Adrenal gland (tissue), 12 donors: ENCODE measurements around the gene PCLO. TPM values are rescaled to one million over a fixed set of nuclear protein-coding genes. Genes with fewer than 3 reads are reported as not detected.

ENCODE experiments used
- DNase-seq, 7 donors: peaks; one replicate each; pipeline ENCODE4 v3.0.0-alpha.2; 2019 to 2020
- H3K27ac ChIP-seq, 5 donors: fragments of 200-600 bp; sonication (generic) in 4 of 5; 1 replicate in 3 of 5; 2 replicates in 2 of 5; pipeline versions ENCODE4 v1.5.1 to v1.8.0; 2016 to 2020; ENCODE audit warnings: mild to moderate bottlenecking in 1 of 5
- H3K27me3 ChIP-seq: fragments of 200-600 bp; 2 replicates; pipeline ENCODE4 v1.8.0; 2021
- H3K36me3 ChIP-seq, 2 donors: fragments of 200-600 bp; replicated peaks in 1 of 2; 1 replicate in 1 of 2; 2 replicates in 1 of 2; pipeline versions ENCODE4 v1.5.1 to v1.8.0; 2018 to 2022
- H3K4me1 ChIP-seq, 2 donors: fragments of 200-600 bp; replicated peaks in 1 of 2; 1 replicate in 1 of 2; 2 replicates in 1 of 2; pipeline versions ENCODE4 v1.5.1 to v1.8.0; 2018 to 2021
- H3K4me3 ChIP-seq, 4 donors: fragments of 200-600 bp; sonication (generic) in 3 of 4; one replicate each; pipeline ENCODE4 v1.5.1; 2016 to 2018
- H3K9me3 ChIP-seq, 3 donors: fragments of 200-600 bp; sonication (generic) in 1 of 3; replicated peaks in 1 of 3; 1 replicate in 2 of 3; 2 replicates in 1 of 3; pipeline versions ENCODE4 v1.5.1 to v1.8.0; 2016 to 2021
- CTCF ChIP-seq, 6 experiments: fragments of 450-650 bp in 4 of 6; fragments of 200-600 bp in 2 of 6; sonication (generic) in 1 of 6; IDR thresholded peaks; 1 replicate in 5 of 6; 2 replicates in 1 of 6; pipeline versions ENCODE4 v1.5.1 to v1.8.0; 2016 to 2021; ENCODE audit warnings: antibody characterized with exemption in 6 of 6, mild to moderate bottlenecking in 2 of 6, moderate library complexity in 1 of 6
- POLR2A ChIP-seq, 2 donors: fragments of 450-650 bp; IDR thresholded peaks; one replicate each; pipeline ENCODE4 v1.6.1; 2017; ENCODE audit warnings: antibody characterized with exemption in 2 of 2, mild to moderate bottlenecking in 2 of 2, moderate library complexity in 1 of 2
- WGBS, 4 donors: extraction: QIAGEN DNeasy Blood & Tissue Kit in 2 of 4; methylation state at CpG; one replicate each; pipeline versions ENCODE4 v1.1.5 to v1.1.7; 2013 to 2017; 5-methylcytosine and 5-hydroxymethylcytosine counted together
- intact Hi-C, 2 donors: fragments of 100-400 bp; cut with DNase I; formaldehyde crosslinking; loops; one replicate each; pipeline versions ENCODE4 v1.14.1 to v1.15.0; 2022 to 2023
- polyA plus RNA-seq, 3 donors: library from polyadenylated mRNA; stranded (reverse); fragments of 200-250 nt in 2 of 3; fragments of 350-450 nt in 1 of 3; fragmentation: Illumina TruSeq in 1 of 3; extraction: RNeasy Lipid Tissue Mini Kit (QIAGEN cat#74804) in 1 of 3; gene quantifications; one replicate each; pipeline ENCODE4 v1.2.3, GENCODE V29; 2013 to 2014
- total RNA-seq, 9 donors: library from RNA; depleted of rRNA in 4 of 9; stranded (reverse); fragments of >200 nt in 4 of 9; fragments of 120-200 nt in 1 of 9; fragmentation: NEBNext Ultra II Directional in 1 of 9; extraction: Animal tissue kit (Norgen Biotek cat#: 25700) in 1 of 9; gene quantifications; one replicate each; pipeline versions ENCODE4 v1.1.0 to v1.2.4, GENCODE V29; 2013 to 2023
- donor health status: healthy with polysubstance abuse.
- donor health status: Bipolar disorder and iron deficiency.
- donor health status: DM: yes; HTN: yes; CAD: no.
- donor health status: DM: no; HTN: no; CAD: no.
- donor health status: DM: no; HTN: no; CAD: no.
- donor health status: DM: yes; HTN: yes; CAD: no.

PCLO gene
- total and polyA plus RNA-seq, 12 donors: 1.8 to 17.1 (median 9.6) TPM

GRCh38 chr7:82742163-82742562 lies 420.5 kb downstream of the PCLO start:
- TF ChIP-seq POLR2A (IDR thresholded peaks at IDR 0.05) (no peak), CTCF (IDR thresholded peaks at IDR 0.05) (no peak)
- DNase-seq: no peak
- 78 to 87% (median 80%) methylated on average over 4 of the region's 4 CpGs for WGBS, 4 donors
- Histone ChIP-seq H3K36me3 (no peaks in the 10 kb centered on the region), H3K4me1 (no peaks in the 10 kb centered on the region), H3K4me3 (no peak overlapping the region), H3K9me3 (no peaks in the 10 kb centered on the region), H3K27ac (no peak overlapping the region), H3K27me3 (no peaks in the 10 kb centered on the region)
- intact Hi-C loops: no loop called here

- no peaks in the 10 kb centered on the region for H3K36me3 ChIP-seq
Measured at GRCh38 chr7:82741493-82741892, 421.2 kb downstream of the PCLO start.

GRCh38 chr7:82740246-82740848 lies 422.3 kb downstream of the PCLO start:
- WGBS, 4 donors: 34 to 41% (median 38%) methylated on average over 3 of the region's 3 CpGs
- TF ChIP-seq CTCF (IDR thresholded peaks at IDR 0.05) (peak; percentile 16 to 50 (median 38)), POLR2A (IDR thresholded peaks at IDR 0.05) (no peak)
- DNase-seq: peak; percentile 23 to 71 (median 48)
- Histone ChIP-seq H3K4me3 (no peak overlapping the region), H3K4me1 (no peaks in the 10 kb centered on the region), H3K27ac (no peak overlapping the region), H3K36me3 (no peaks in the 10 kb centered on the region), H3K27me3 (no peaks in the 10 kb centered on the region), H3K9me3 (no peaks in the 10 kb centered on the region)
- intact Hi-C loops: no loop called here

More at GRCh38 chr7:82741493-82741892, 421.2 kb downstream of the PCLO start:
- intact Hi-C loops: no loop called here
- no peak overlapping the region for H3K27ac ChIP-seq
- H3K4me1 ChIP-seq: no peaks in the 10 kb centered on the region
- no peaks in the 10 kb centered on the region for H3K27me3 ChIP-seq
- no peak for TF ChIP-seq CTCF (IDR thresholded peaks at IDR 0.05)
- TF ChIP-seq POLR2A (IDR thresholded peaks at IDR 0.05): no peak
- H3K9me3 ChIP-seq: no peaks in the 10 kb centered on the region
- H3K4me3 ChIP-seq: no peak overlapping the region
- DNase-seq: no peak

GRCh38 chr7:82736633-82737032 lies 426.1 kb downstream of the PCLO start:
- H3K36me3 ChIP-seq: no peaks in the 10 kb centered on the region
- no peaks in the 10 kb centered on the region for H3K9me3 ChIP-seq
- no peaks in the 10 kb centered on the region for H3K4me1 ChIP-seq
- no peak for DNase-seq
- intact Hi-C loops: no loop called here
- no peaks in the 10 kb centered on the region for H3K27me3 ChIP-seq
- WGBS, 4 donors: 75 to 85% (median 81%) methylated on average over 3 of the region's 3 CpGs
- no peak for TF ChIP-seq CTCF (IDR thresholded peaks at IDR 0.05)
- no peak for TF ChIP-seq POLR2A (IDR thresholded peaks at IDR 0.05)
- no peak overlapping the region for H3K27ac ChIP-seq
- H3K4me3 ChIP-seq: no peak overlapping the region
